ENCODE results near the gene TMPRSS9.

TMPRSS9 gene

DNA sequence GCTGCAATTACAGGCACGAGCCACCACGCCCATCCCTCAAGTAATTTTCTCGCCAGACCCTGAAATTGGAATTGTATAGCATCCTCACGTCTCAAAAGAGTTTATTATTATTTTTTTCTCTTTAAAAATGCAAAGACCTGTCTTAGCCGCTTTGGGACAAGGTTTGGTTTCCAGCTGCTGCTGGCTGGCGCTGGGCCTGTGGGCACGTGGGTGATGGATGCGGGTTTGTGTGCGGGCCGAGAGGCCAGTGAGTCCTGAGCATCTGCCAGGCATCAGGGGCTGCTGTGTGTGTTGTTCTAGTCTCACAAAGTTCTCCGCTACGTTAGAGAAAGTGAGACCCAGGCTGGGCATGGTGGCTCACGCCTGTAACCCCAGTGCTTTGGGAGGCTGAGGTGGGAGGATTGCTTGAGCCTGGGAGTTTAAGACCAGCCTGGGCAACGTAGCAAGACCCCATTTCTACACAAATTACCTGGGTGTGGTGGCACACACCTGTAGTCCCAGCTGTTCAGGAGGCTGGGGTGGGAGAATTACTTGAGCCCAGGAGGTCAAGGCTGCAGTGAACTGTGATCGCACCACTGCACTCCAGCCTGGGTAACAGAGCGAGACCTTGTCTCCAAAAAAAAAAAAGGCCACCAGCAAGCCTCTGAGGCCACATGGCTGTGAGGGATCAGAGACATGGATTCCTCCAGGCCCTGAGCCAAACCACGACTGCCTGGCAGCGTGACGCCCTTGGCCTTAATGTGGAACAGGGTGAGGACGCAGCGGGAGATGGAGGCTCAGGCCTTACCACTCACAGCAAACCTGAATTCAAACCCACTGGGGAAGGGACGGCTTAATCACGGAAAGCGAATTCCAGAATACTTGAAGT, 4.7 kb upstream of the TMPRSS9 start:
- in situ Hi-C loops (cut with MboI; ENCODE audit: low pct_unique_long_range_greater_than_20kb, low sequenced_read_pairs), result no loop called here
- no peak for DNase-seq

DNA sequence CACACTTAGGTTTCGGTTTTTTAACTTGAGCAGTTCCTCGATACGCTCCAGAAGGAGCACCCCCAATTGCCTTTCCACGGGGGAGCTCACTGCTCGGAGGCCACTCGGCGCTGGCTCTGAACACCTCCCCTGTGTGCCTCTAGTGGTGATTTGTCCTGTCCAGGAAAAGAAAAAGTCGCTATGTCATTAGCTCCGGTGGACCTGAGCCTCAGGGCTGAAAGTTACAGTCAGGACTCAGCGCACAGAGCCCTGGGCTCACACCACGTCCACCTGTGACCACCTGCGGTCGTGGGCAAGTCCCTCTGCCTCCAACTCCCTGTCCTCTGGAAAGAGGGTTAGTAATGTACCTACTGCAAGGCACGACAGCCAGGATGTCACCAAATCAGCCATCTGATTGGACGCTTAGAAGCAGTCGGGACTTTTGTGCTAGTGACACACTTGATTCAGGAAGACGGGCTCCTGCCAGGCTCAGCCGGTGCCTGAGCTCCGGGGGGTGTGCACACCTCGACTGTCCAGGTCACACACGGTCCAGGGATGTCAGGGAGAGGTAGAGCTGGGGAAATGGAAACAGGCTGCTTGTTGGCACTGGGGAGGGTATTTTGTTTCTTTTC, 3.9 kb upstream of the TMPRSS9 start:
- DNase-seq, result no peak
- in situ Hi-C loops (cut with MboI; ENCODE audit: low pct_unique_long_range_greater_than_20kb, low sequenced_read_pairs), result no loop called here

DNA sequence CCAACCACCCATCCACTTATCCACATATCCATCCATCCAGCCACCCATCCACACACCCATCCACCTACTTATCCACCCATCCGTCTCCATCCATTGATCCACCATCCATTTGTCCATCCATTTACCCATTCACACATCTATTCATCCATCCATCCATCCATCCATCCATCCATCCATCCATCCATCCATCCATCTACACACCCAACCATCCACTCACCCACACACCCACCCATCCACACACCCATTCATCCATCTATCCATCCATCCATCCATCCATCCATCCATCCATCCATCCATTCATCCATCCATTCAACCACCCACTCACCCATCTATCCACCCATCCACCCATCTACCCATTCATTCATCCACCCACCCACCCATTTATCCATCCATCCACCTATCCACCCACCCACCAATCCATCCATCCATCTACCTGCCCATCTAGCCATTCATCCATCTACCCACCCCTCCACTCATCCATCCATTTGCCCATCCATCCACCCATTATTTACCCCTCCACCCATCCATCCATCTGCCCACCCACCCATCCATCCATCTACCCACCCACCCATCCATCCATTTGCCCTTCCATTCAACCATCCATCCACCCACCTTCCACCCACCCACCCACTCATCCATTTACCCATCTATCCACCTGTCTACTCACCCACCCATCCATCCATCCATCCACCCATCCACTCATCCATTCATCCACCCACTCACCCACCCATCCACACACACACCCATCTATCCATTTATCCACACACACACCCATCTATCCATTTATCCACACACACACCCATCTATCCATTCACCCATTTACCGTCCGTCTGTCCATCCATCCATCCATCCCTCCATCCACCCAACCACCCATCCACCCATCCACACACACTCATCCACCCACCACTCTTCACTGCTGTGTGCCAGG, 2.5 kb upstream of the TMPRSS9 start:
- in situ Hi-C loops (cut with MboI; ENCODE audit: low pct_unique_long_range_greater_than_20kb, low sequenced_read_pairs), result no loop called here
- no peak for DNase-seq

DNA sequence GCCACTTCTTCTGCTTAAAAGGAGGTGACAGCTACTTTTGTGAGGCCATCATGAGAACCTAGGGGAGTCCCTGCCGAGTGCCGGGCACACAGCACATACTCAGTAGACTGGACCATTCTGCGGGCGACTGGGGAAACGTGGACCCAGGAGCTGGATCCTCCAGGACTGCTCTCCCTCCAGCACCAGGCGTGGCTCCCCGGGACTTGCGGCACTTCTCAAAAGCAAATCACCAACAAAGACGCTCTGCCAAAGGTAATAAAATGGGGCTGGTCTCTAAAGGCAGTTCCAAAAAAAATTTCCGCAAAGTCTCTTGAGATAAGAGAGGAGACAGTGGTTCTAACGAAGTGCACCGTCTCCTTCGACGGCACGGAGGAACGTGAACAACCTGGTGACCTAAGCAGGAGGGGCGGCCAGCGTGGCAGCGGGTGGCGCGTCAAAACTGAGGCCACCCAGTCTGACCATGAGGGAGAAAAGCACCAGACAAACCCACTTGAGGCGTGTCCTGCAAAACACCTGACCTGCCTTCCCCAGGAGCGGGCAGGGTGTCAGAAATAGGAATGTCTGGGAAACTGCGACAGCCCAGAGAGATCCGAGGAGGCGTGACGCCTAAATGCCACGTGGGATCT, 1.4 kb upstream of the TMPRSS9 start:
- in situ Hi-C loops (cut with MboI; ENCODE audit: low pct_unique_long_range_greater_than_20kb, low sequenced_read_pairs), result no loop called here

DNA sequence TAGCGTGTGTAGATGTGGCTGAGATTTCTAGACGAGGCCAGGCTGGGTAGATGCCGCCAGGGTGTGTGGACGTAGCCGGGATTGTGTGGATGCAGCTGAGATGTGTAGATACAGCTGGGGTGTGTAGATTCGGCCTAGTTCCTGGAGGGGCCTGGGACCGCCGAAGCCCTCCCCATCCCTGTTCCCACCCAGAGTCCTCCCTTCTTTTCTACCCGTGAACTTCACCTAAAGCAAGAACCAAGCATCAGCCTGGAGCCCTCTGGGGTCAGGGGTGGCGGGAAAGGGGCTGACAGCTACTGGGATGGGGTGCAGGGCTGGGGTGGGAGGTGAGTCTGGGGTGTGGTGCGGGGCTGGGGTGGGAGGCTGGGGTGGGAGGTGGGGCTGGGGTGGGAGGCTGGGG, 768 bp downstream of the TMPRSS9 start:
- in situ Hi-C loops (cut with MboI; ENCODE audit: low pct_unique_long_range_greater_than_20kb, low sequenced_read_pairs), result no loop called here
- DNase-seq, result no peak

More for the DNA sequence above, 1.4 kb upstream of the TMPRSS9 start:
- DNase-seq, result no peak

DNA sequence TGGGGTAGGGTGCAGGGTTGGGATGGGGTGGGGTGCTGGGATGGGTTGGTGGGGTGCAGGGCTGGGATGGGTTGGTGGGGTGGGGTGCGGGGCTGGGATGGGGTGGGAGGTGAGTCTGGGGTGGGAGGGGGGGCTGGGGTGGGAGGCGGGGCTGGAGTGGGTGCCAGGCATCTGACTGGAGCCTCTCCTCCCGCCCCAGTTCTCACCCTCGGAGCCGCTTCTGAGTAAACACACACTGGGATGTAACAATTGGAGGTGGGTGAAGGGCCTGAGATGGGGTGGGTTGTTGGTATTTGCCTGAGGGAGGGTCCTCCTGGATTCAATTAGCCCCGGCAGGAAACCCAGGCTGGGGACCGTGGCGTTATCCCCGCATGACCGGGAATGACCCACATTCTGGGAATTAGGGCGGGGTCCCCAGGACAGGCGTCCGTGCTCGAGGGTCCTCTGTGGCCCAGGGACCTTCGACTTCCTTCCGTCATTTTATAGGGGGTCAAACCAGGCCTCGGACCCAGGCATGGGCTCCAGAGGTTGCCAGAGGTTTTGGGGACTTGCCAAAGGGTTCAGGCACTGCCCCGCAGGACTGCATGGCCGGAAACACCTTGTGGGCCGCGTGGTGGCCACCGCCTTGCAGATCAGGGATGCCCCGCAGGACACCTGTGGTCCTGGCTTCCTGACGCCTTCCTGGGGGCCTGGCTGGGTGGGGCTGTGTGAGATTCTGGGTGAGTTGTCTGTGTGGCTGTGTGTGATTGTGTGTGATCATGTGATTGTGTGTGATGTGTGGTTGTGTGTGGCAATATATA, 1.4 kb downstream of the TMPRSS9 start:
- in situ Hi-C loops (cut with MboI; ENCODE audit: low pct_unique_long_range_greater_than_20kb, low sequenced_read_pairs), result no loop called here
- no peak for DNase-seq

DNA sequence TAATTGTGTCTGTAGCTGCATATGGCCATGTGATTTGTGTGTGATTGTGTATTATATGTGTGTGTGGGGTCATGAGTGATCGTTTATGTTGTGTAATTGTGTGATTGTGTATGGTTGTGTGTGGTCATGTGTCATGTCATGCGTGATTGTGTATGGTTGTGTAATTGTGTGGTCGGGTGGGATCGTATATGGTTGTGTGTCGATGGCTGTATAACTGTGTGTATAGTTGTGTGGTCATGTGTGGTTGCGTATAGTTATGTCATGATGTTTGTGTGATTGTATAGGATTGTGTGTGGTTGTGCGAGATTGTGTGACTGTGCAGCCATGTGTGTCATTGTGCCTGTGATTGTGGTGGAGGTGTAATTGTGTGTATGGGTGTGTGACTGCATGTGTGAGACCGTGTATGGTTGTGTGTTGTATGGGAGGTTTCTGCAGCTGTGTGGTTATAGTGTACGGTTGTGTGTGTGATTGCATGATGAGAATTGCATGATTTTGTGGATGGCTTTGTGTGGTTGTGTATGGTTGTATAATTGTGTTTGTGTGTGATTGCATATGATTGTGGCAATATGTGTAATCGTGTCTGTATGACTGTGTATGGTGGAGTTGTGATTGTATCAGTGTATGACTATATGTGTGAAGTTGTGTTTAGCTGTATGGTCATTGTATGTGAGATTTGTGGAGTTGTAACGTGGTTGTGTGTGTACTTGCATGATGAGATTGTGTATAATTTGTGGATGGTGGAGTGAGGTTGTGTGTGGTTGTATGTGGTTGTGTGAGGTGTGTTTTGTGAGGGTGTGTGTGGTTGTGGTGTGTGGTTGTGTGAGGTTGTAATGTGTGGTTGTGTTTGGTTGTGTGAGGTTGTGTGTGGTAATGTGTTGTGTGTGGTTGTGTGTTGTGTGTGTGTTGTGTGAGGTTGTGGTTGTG, 2.2 kb downstream of the TMPRSS9 start:
- DNase-seq, result no peak
- in situ Hi-C loops (cut with MboI; ENCODE audit: low pct_unique_long_range_greater_than_20kb, low sequenced_read_pairs), result no loop called here

DNA sequence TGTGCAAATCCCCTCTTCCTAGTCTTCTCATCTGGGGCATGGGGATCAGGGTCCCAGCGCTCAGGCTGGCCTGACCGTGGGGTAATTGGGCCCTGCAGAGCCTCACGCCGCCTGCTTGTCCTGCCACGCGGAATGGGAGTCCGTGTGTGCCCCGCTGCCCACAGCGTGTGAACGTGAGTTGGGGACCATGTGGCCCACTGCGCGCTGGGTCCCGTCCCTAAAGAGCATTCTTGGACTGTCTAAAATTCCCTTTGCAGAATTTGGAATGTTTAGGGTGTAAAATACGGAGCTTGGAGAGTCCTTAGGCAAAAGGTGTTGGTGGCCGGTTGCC, 2.9 kb downstream of the TMPRSS9 start:
- DNase-seq, result no peak
- in situ Hi-C loops (cut with MboI; ENCODE audit: low pct_unique_long_range_greater_than_20kb, low sequenced_read_pairs), result no loop called here

DNA sequence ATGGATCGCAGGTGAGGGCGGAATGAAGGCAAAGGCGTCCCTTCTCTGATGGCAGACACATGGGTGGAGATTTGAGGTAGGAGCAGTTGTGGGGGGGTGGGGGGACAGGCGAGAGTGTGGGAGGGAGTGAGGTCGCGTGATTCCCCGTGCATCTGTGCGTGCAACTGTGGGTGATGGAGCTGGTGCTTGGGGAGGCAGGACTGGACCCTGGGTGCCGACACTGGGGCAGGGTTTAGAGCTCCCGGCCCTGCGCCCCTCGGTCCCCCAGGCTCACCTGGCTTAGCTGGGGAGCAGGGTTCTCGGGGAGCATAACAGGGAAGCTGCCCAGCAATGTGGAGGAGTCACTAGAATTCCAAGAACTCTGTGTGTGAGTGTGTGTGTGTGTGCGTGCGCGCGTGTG, 3.4 kb downstream of the TMPRSS9 start:
- DNase-seq, result no peak
- in situ Hi-C loops (cut with MboI; ENCODE audit: low pct_unique_long_range_greater_than_20kb, low sequenced_read_pairs), result no loop called here

DNA sequence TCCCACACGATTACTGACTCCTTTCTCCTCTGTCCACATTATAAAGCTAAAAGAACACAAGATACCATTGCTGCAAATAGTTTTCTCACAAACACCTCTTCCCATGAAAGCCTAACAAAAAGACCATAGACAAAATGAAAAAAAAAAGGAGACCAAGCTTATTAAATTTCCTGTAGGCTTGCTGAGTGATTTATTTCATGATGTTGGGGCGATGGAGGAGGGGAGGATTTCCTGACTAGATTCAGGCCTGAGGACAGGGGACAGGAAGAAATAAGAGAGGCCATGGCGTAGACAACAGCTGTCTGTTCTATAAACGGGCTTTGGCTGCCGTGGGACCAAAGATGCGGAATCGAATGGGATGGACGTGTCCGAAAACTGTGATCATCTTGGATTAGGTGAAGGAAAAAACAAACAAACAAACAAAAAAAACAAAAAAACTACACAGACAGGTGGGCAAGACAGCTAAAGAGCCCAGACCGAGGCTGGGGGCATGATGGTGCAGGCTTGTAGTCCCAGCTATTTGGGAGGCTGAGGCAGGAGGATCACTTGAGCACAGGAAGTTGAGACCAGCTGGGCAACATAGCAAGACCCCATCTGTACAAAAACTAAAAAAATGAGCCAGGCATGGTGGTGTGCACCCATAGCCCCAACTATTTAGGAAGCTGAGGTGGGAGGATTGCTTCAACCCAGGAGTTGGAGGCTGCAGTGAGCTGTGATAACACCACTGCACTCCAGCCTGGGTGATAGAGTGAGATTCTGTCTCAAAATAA, 5.3 kb downstream of the TMPRSS9 start:
- in situ Hi-C loops (cut with MboI; ENCODE audit: low pct_unique_long_range_greater_than_20kb, low sequenced_read_pairs), result no loop called here

DNA sequence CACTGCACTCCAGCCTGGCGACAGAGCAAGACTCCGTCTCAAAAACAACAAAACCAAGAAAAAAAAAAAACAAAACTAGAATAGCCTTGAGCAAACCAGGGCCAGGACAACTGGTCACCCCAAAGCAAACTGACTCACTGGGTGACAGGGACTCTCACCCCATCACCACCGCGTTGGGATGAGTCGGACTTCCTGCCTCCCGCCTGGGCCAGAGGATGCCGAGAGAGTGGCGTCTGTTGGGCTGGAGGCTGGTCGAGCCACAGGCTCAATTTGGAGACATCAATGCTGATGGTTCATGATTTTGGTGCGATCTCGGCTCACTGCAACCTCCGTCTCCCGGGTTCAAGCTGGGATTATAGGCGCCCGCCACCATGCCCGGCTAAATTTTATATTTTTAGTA, 11.6 kb downstream of the TMPRSS9 start:
- DNase-seq, result no peak
- in situ Hi-C loops (cut with MboI; ENCODE audit: low pct_unique_long_range_greater_than_20kb, low sequenced_read_pairs), result no loop called here

More for the DNA sequence above, 5.3 kb downstream of the TMPRSS9 start:
- no peak for DNase-seq

DNA sequence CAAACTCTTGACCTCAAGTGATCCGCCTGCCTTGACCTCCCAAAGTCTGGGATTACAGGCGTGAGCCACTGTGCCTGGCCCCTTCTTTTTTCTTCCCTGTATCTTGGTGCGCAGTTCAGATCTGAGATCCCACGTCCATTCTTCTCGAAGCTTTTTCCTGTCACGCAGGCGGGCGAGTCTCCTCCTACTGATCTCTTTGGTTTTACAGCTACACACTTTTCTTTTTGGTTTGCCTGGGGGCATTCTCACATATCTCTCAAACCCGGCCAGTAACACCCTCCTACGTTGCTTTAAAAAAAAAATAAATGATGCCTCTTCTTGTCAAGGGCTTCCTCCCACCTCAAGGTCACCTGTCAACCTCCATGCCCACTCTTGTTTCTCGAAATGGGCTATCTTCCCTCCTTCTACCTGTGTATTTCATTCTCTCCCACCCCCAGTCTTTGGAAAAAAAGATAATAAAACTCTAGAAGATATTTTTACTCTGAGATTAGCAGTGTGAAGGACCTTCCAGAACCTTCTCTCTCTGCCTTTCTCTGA, 12.1 kb downstream of the TMPRSS9 start:
- no peak for DNase-seq
- in situ Hi-C loops (cut with MboI; ENCODE audit: low pct_unique_long_range_greater_than_20kb, low sequenced_read_pairs), result no loop called here

DNA sequence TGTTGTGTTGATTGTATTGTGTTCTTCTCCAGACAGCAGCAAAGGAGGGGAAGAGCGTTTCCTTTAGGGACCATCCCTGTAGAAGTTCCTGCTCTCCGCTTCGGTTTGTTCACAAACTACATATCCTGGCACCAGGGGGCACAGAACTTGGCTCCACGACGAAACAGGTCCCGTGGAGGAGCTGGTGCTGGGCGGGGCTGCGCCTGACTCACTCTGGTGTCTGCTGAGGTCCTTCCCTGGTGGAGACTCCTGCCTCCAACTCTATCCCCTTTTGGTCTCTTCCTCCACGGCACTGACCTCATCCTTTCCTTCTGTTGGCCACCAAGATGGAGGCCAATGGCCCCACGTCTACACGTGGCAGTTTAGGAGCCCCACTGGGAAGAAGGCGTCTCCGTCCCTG, 14.7 kb downstream of the TMPRSS9 start:
- in situ Hi-C loops (cut with MboI; ENCODE audit: low pct_unique_long_range_greater_than_20kb, low sequenced_read_pairs), result no loop called here
- DNase-seq, result no peak

DNA sequence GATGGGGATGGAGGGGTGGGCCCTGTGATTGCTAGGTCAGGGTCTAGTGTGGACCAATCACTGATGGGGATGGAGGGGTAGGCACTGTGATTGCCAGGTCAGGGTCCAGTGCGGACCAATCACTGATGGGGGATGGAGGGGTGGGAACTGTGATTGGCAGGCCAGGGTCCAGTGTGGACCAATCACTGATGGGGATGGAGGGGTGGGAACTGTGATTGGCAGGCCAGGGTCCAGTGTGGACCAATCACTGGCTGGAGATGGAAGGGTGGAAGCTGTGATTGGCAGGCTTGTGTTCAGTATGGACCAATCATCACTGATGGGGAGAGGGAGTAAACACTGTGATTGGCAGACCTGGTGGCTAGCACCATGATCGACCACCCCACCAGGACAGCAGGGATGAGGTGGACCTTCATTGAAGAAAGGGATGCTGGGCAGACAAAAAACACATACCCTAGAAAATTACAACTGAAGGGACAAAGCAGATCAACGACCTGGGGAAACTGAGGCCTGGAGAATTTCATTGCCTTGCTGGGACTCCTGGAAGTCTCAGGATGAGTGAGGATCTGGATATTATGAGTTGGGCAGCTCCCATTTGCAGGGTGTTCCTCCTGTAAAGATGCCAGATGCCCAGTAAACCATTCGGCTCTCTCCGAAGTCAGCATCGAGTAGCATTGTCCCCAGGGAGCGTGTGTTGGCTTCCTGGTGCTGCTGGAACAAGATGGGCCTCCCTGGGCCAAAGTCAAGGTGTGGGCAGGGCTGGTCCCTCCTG, 15.5 kb downstream of the TMPRSS9 start:
- no peak for DNase-seq
- in situ Hi-C loops (cut with MboI; ENCODE audit: low pct_unique_long_range_greater_than_20kb, low sequenced_read_pairs), result no loop called here

DNA sequence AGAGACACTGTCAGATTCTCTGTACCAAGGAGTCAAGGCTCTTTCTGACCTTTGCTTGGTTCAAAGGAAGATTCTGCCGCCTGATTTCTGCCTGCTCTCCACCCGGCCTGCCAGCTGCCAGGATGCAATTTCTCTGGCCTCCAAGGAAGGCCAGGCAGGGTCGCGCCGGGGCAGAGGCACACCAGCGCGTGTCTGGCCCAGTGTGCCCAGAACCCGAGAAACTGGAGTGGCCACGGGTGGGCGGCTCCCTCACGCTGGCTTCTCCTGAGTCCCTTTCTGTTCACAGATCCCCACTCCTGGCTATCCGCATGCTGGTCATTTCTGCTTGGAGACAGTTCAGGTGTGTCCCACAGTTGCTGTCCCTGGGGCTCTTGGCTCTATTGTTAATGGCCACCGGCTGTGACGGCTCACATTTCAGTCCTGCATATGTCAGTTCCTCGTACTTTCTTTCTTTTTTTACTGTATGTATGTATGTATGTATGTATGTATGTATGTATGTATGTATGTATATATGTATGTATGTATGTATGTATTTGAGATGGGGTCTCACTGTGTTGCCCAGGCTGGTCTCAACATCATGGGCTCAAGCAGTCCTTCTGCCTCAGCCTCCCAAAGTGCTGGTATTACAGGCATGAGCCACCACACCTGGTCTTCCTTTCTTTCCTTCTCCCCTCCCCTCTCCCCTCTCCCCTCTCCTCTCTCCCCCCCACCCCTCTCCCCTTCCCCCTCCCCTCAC, 16.9 kb downstream of the TMPRSS9 start:
- DNase-seq, result no peak
- in situ Hi-C loops (cut with MboI; ENCODE audit: low pct_unique_long_range_greater_than_20kb, low sequenced_read_pairs), result no loop called here
